Peyer's patch (tissue), 4 donors: ENCODE results near the gene EPG5.
"Not testable (repeated sequence)": the region's sequence is repeated elsewhere in the genome, so short reads cannot be mapped to it uniquely, and the experiment has no call there.

Experiments used
- CTCF ChIP-seq, 6 experiments: fragments of 450-650 bp in 4 of 6; fragments of 200-600 bp in 2 of 6; sonication (generic) in 1 of 6; IDR thresholded peaks; one replicate each; pipeline ENCODE4 v1.5.1; 2017 to 2019; ENCODE audit warnings: antibody characterized with exemption in 6 of 6, mild to moderate bottlenecking in 3 of 6, moderate library complexity in 1 of 6
- POLR2A ChIP-seq, 2 donors: fragments of 450-650 bp; IDR thresholded peaks; one replicate each; pipeline ENCODE4 v1.5.1; 2017; ENCODE audit warnings: antibody characterized with exemption in 2 of 2, mild to moderate bottlenecking in 2 of 2, moderate library complexity in 2 of 2

GRCh38 chr18:45814733-45815132 lies 152.4 kb downstream of the EPG5 start:
- TF ChIP-seq POLR2A, CTCF (IDR thresholded peaks at IDR 0.05): not testable (repeated sequence)
